Ramos (cell line): ENCODE data around the gene ABHD5.

Source experiments
- in situ Hi-C: fragments of 300-500 bp; cut with MboI; formaldehyde crosslinking; loops from one replicate; pipeline ENCODE4 v1.14.3; 2022; ENCODE audit warnings: low sequenced_read_pairs; ENCODE audit not compliant: unreplicated experiment

Gene ABHD5

GRCh38 chr3:43684944-43685343 lies 5.8 kb upstream of the ABHD5 start:
- in situ Hi-C loops, result no loop called here

- in situ Hi-C loops, result no loop called here
These were observed 4.8 kb upstream of the ABHD5 start for GRCh38 chr3:43685921-43686320.

DNA sequence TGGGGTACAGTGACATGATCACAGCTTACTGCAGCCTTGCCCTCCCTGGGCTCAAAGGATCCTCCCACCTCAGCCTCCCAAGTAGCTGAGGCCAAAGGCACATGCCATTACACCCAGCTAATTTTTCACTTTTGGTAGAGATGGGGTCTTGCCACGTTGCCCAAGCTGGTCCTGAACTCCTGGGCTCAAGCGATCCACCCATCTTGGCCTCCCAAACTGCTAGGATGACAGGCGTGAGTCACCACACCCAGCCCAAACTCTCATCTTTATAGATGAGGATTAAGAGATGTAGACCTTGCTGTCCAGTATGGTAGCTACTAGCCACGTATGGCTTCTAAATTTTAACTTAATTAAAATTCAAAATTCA lies 4.4 kb upstream of the ABHD5 start:
- in situ Hi-C loops, result no loop called here

GRCh38 chr3:43686700-43687498 lies 3.8 kb upstream of the ABHD5 start:
- in situ Hi-C loops, result no loop called here

DNA sequence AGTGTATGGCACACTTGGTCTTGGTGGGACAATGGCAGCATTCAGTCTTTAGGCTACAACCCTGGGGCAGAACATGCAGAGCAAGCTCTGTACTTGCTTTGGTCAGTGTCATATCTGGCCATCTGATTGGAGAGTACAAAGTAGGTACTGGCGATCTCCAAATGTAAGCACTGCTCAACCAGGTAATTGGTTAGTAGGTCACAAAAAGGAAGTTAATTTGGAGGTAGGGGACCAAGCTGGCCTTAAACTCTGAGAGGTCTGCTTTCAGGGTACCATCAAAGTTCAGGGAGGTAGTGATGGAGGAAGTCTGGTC lies 3.3 kb upstream of the ABHD5 start:
- in situ Hi-C loops, result no loop called here

DNA sequence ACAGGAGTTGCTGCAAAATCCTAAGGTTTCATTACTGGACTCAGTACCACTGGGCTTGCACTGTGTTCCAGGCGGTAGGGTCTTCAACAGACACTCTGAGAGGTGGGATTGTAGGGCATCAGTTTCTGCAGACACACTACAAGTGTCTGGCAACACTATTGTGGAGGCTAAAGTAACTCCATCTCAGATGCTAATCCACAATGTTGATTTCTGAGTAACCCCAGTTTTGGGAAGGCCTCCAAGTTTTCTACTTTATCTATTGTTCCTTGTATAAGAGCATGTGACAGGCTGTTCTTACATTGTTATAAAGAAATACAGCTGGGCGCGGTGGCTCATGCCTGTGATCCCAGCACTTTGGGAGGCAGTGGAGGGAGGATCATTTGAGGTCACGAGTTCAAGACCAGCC lies 2.5 kb upstream of the ABHD5 start:
- in situ Hi-C loops, result no loop called here

DNA sequence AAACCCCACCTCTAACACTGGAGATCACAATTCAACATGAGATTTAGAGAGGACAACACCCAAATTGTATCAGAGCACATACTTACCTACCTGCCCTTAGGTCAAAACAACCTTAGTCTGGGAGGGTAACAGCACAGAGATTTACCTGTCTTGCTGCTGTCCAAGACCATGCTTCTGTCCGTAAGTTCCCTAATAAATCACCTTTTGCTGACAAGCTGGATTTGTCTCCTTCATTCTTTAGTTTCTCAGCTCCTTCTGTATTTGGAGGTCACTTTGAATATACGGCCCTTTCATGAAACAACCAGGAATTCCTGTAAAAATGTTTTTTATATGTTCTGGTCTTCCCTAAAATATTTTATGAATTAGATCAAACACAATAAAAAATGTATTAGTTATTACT lies 1.6 kb upstream of the ABHD5 start:
- in situ Hi-C loops, result no loop called here

DNA sequence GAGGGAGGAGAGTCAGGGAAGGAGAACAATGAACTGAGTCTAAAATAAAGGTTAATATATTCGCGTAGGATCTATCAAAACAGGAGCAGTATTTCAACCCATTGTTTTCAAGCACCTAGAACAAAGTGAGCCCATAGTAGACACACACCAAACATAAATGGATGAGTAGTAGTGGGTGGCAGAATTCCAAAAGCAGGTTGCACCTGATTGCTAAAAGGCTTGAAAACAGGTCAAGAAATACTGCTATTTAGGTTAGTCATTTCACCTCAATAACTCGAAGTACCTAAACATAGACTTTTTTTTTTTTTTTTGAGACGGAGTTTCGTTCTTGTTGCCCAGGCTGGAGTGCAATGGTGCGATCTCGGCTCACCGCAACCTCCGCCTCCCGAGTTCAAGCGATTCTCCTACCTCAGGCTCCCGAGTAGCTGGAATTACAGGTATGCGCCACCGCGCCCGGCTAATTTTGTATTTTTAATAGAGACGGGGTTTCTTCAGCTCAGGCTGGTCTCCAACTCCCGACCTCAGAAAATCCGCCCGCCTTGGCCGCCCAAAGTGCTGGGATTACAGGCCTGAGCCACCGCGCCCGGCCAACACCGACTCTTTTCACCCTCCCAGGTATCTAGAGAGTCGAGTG lies 855 bp upstream of the ABHD5 start:
- in situ Hi-C loops, result no loop called here

DNA sequence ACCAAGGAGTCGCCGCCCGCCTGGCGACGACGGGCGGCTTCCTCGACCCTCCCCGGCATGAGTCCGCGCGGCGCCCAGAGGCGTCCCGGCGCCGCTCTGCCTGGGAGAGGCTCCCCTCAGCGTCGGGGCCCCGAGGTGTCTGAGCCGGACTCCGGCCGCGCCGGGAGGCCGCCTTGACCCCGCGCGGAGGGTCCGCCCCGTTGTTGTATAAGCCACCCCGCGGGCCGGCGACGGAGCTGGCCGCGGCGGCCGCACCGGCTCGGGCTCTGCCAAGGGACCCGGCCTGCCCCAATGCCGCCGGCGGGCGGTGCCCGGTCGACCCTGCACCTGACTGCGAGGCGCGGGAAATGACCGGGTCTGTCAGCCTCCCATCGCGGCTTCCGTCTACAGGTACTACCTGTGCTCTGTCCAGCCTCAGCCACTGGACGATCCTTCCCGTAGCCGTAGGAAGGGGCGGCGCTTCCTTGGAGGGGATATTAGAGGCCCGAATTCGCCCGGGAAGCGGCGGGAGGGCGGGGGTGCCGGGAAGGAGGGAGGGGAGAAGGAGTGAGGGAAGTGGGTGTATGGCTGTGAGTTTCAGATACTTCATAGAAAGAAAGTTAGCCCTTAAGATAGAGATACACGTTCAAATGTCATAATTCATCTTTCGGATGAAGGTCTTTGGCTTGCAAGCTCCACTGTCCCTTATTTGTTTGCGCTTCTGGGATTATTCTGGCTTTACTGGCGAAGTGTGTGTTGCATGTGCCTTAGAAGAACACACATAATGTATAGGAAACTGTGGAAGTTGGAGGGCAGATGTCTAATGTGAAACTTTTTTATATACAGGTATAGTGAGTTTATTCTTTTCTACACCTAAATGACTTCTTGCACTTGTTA lies 620 bp downstream of the ABHD5 start:
- in situ Hi-C loops, result no loop called here

DNA sequence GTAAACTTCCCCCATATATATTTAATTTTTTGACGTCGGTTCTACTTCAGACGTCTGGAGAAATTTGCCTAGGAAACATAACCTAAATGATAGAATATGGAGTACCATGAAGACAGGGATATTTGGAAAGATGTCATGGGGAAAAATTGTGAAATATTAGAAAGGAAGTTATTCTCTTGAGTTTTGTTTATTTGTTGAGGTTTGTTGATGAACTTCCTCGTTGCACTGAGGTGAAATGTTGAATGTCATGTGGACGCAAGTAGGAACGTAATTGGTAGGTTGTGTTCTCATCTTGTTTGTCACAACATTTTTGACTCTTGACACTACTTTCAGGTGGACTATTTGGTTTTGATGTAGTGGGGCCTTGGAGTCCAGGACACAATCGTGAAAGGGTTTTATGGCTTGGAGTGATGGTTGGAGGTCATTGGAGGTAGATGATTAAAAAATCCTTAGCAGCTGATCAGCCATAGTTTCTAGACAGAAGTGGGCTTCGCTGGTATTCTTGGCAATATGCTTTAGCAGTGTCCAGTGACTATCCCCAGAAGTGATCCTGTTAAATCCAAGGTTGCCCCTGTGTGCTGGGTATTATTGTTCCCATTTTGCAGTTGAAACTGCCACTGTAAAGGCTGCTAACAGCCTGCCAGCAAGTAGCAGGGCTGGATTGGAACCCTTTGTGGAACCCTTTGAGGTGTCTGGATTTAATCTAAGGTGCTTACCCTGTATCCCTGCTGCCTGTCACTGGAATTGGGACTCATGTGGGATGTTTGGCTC lies 1.5 kb downstream of the ABHD5 start:
- in situ Hi-C loops, result no loop called here

- in situ Hi-C loops, result no loop called here
These were observed 2.2 kb downstream of the ABHD5 start for GRCh38 chr3:43692971-43693370.

GRCh38 chr3:43693594-43693993 lies 2.9 kb downstream of the ABHD5 start:
- in situ Hi-C loops, result no loop called here

- in situ Hi-C loops, result no loop called here
These were observed 4.7 kb downstream of the ABHD5 start for GRCh38 chr3:43695443-43695842.

- in situ Hi-C loops, result no loop called here
These were observed 5.1 kb downstream of the ABHD5 start for GRCh38 chr3:43695863-43696262.

DNA sequence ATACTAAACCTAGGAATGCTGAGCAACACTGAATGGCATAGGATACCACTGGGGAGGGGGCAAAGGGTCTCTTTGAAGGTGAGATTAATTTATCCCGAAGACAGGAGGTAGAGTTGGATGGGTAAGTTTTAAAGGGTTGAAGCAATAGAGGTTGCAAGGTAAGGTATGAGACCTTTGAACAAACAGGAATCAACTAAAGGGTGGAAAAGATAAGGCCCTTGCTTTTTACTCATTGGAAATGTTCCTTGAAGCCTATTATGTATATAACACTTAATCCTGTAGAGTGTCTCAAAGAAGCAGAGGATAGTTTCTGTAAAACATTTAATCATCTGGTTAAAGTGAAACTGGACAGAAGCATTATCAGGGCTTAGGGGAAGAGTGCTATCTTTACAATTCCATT lies 5.7 kb downstream of the ABHD5 start:
- in situ Hi-C loops, result no loop called here

DNA sequence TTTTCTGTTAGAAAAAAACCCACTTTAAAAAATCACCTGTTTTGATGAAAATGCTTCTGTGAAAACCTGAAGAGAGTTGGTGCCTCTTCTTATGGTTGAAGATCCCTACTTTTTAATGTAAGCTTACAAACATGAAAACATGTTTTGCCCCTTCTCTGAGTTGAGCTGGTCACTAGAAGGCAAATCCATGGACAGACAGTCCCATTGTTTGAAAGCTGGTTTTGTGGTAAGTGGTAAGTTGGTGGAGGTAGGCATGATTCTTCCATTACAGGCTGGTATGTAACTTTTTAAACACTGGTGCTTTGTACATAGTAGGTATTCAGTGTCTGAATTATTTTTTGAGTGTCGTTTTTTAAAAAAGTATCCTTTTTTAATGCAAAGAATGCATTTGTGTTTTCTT lies 6.1 kb downstream of the ABHD5 start:
- in situ Hi-C loops, result no loop called here

GRCh38 chr3:43699864-43700263 lies 9.1 kb downstream of the ABHD5 start:
- in situ Hi-C loops, result no loop called here

- in situ Hi-C loops, result no loop called here
These were observed 14.0 kb downstream of the ABHD5 start for GRCh38 chr3:43704697-43705096.

DNA sequence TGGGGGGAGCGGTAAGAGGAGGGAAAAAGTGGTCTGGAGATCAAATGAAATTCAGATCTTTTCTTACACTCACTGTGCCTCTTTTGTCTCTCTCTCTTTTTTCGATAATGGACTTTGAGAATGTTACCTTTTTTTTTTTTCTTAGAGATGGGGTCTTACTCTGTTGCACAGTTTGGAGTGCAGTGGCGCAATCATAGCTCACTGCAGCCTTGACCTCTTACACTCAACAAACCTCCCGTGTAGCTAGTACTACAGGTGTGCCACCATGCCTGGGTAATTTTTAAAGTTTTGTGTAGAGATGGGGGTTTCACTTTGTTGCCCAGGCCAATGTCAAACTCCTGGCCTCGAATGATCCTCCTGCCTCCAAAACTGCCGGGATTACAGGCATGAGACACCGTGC lies 15.6 kb downstream of the ABHD5 start:
- in situ Hi-C loops, result no loop called here

DNA sequence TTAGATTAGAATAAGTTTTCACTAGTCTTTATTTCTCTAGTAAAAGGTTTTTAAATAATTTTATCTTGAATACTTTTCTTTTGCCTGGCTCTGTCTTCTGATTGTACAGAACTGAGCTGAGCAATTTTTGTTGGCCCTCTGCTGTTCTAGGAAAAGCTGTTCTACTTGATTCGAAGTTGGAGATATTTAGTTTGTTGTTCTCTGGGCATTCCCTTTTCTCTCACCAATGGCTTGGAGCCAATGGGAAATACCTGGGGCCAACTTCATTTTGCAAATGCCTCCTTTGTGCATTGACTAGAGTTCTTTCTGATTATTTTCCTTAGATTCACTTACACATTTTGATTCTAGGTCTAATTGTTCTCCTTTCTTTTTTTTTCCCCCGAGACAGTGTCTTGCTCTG lies 16.5 kb downstream of the ABHD5 start:
- in situ Hi-C loops, result no loop called here

GRCh38 chr3:43707998-43708397 lies 17.3 kb downstream of the ABHD5 start:
- in situ Hi-C loops, result no loop called here
